Caco-2 (cell line): ENCODE measurements around the gene MARF1. TPM values are rescaled to one million over a fixed set of nuclear protein-coding genes. Genes with fewer than 3 reads are reported as not detected.

ENCODE experiments used
- BruUV-seq: library from RNA; stranded (reverse); fragments of 400-500 nt; replicated peaks from 2 replicates; lab custom pipeline; 2021; lab: Mats Ljungman, UMichigan
- CTCF ChIA-PET: fragments of 300-600 bp; sonication (Branson Sonifier 250); formaldehyde crosslinking; loops from one replicate; lab custom pipeline; 2022; ENCODE audit warnings: antibody characterized with exemption; lab: Charles Lee
- POLR2A ChIA-PET: fragments of 300-600 bp; sonication (Branson Sonifier 250); formaldehyde crosslinking; loops from one replicate; lab custom pipeline; 2022; ENCODE audit warnings: antibody characterized with exemption; lab: Charles Lee
- DNase-seq, 2 experiments: peaks; one replicate each; pipeline versions ENCODE4 v3.0.0 to v3.0.0-alpha.2; 2020 to 2022
- H3K27me3 ChIP-seq: replicated peaks from 2 replicates; pipeline ENCODE4 v1.6.0; 2011; ENCODE audit warnings: low read length; ENCODE audit not compliant: control insufficient read depth, insufficient read depth
- H3K36me3 ChIP-seq: 2 replicates; pipeline ENCODE4 v1.5.1; 2011; ENCODE audit warnings: low read length; ENCODE audit not compliant: control insufficient read depth, insufficient read depth
- H3K4me1 ChIP-seq: fragments of 250-450 bp; sonication (Bioruptor Pico); 2 replicates; pipeline ENCODE4 v1.5.1; 2020; ENCODE audit warnings: mild to moderate bottlenecking
- H3K4me3 ChIP-seq: 2 replicates; pipeline ENCODE4 v1.5.1; 2011; ENCODE audit warnings: low read depth, mild to moderate bottlenecking, control low read depth, low read length
- H3K9me3 ChIP-seq: fragments of 250-450 bp; sonication (Bioruptor Pico); 2 replicates; pipeline ENCODE4 v1.5.1; 2020; ENCODE audit warnings: mild to moderate bottlenecking, moderate library complexity
- H3K27ac Mint-ChIP-seq: one replicate; pipeline ENCODE4 v1.8.0; 2022; ENCODE audit warnings: mixed read lengths; ENCODE audit not compliant: unreplicated experiment
- H3K27me3 Mint-ChIP-seq: one replicate; pipeline ENCODE4 v1.8.0; 2022; ENCODE audit warnings: mixed read lengths; ENCODE audit not compliant: insufficient read depth, unreplicated experiment
- H3K36me3 Mint-ChIP-seq: one replicate; pipeline ENCODE4 v1.8.0; 2022; ENCODE audit warnings: mild to moderate bottlenecking, mixed read lengths; ENCODE audit not compliant: insufficient read depth, unreplicated experiment
- H3K4me1 Mint-ChIP-seq: one replicate; pipeline ENCODE4 v1.8.0; 2022; ENCODE audit warnings: low read depth, mixed read lengths; ENCODE audit not compliant: unreplicated experiment
- H3K4me3 Mint-ChIP-seq: one replicate; pipeline ENCODE4 v1.8.0; 2022; ENCODE audit warnings: mild to moderate bottlenecking, moderate library complexity, mixed read lengths; ENCODE audit not compliant: unreplicated experiment
- H3K9me3 Mint-ChIP-seq: one replicate; pipeline ENCODE4 v1.8.0; 2022; ENCODE audit warnings: mixed read lengths; ENCODE audit not compliant: unreplicated experiment
- CTCF ChIP-seq, 2 experiments: fragments of 200-600 bp in 1 of 2; IDR thresholded peaks; 1 replicate in 1 of 2; 2 replicates in 1 of 2; pipeline versions ENCODE4 v1.5.1 to v1.8.0; 2011 to 2022; ENCODE audit warnings: antibody characterized with exemption in 1 of 2, control low read depth in 1 of 2, inconsistent platforms in 1 of 2, low read depth in 1 of 2, low read length in 1 of 2, mild to moderate bottlenecking in 1 of 2, moderate library complexity in 1 of 2; ENCODE audit not compliant: insufficient read depth in 1 of 2, severe bottlenecking in 1 of 2, unreplicated experiment in 1 of 2
- intact Hi-C: fragments of 100-400 bp; cut with micrococcal nuclease; formaldehyde crosslinking; loops from one replicate; pipeline ENCODE4 v1.10.0; 2022; ENCODE audit not compliant: unreplicated experiment
- total RNA-seq: library from RNA; stranded (reverse); gene quantifications from 2 replicates; pipeline ENCODE4 v1.2.3, GENCODE V29; 2022

MARF1 gene
- total RNA-seq, 1 experiment from 2014 or later = 22.3 TPM

- TF ChIP-seq CTCF (IDR thresholded peaks at IDR 0.05; ENCODE audit: insufficient read depth in 1 of 2, low read depth in 1 of 2, low read length in 1 of 2, severe bottlenecking in 1 of 2, unreplicated experiment in 1 of 2) = no peak
- H3K27ac Mint-ChIP-seq = no peak overlapping the region
- Histone ChIP-seq H3K4me1 (no peaks in the 10 kb centered on the region), H3K36me3 (peaks cover 2% of the 10 kb centered on the region; the same call in 1 of the 2 replicates), H3K27me3 (no peaks in the 10 kb centered on the region), H3K9me3 (no peaks in the 10 kb centered on the region), H3K4me3 (no peak overlapping the region)
- H3K27me3 Mint-ChIP-seq = no peaks in the 10 kb centered on the region
- CTCF ChIA-PET = no interaction called here
- H3K4me1 Mint-ChIP-seq = no peaks in the 10 kb centered on the region
- no TSS peak for BruUV-seq
- H3K4me3 Mint-ChIP-seq = no peak overlapping the region
- peaks cover 7% of the 10 kb centered on the region for H3K36me3 Mint-ChIP-seq
- DNase-seq = no peak
- H3K9me3 Mint-ChIP-seq = no peaks in the 10 kb centered on the region
- intact Hi-C loops = no loop called here
- POLR2A ChIA-PET = no interaction called here
Observed at GRCh38 chr16:15654591-15654990, 11.6 kb upstream of the MARF1 start.

GRCh38 chr16:15653227-15653626 lies 10.3 kb upstream of the MARF1 start:
- Histone ChIP-seq H3K36me3 (peaks cover 2% of the 10 kb centered on the region; the same call in 1 of the 2 replicates), H3K9me3 (no peaks in the 10 kb centered on the region), H3K27me3 (no peaks in the 10 kb centered on the region), H3K4me3 (no peak overlapping the region), H3K4me1 (peaks cover 4% of the 10 kb centered on the region)
- Mint-ChIP-seq H3K9me3 (no peaks in the 10 kb centered on the region), H3K27me3 (no peaks in the 10 kb centered on the region), H3K4me3 (no peak overlapping the region), H3K4me1 (no peaks in the 10 kb centered on the region), H3K27ac (no peak overlapping the region), H3K36me3 (peaks cover 7% of the 10 kb centered on the region)
- DNase-seq = no peak
- ChIA-PET POLR2A (interaction anchor here (0.6 kb wide), 1 partner anchor 10 kb away, joined by 4 read pairs; the partner anchor contains the start of gene MARF1), CTCF (no interaction called here)
- TF ChIP-seq CTCF (IDR thresholded peaks at IDR 0.05; ENCODE audit: insufficient read depth in 1 of 2, low read depth in 1 of 2, low read length in 1 of 2, severe bottlenecking in 1 of 2, unreplicated experiment in 1 of 2) = no peak
- intact Hi-C loops = no loop called here
- BruUV-seq = no TSS peak

GRCh38 chr16:15652293-15653001 lies 9.5 kb upstream of the MARF1 start:
- Mint-ChIP-seq H3K9me3 (no peaks in the 10 kb centered on the region), H3K27ac (no peak overlapping the region), H3K4me3 (no peak overlapping the region), H3K36me3 (peaks cover 7% of the 10 kb centered on the region), H3K27me3 (no peaks in the 10 kb centered on the region), H3K4me1 (no peaks in the 10 kb centered on the region)
- H3K4me3 ChIP-seq = no peak overlapping the region
- BruUV-seq = no TSS peak
- no peak for DNase-seq
- H3K27me3 ChIP-seq = no peaks in the 10 kb centered on the region
- H3K36me3 ChIP-seq = peaks cover 2% of the 10 kb centered on the region; the same call in 1 of the 2 replicates
- CTCF ChIA-PET = no interaction called here
- peaks cover 4% of the 10 kb centered on the region for H3K4me1 ChIP-seq
- intact Hi-C loops = no loop called here
- no peaks in the 10 kb centered on the region for H3K9me3 ChIP-seq
- POLR2A ChIA-PET = interaction anchor here (0.6 kb wide), 1 partner anchor 10 kb away, joined by 4 read pairs; the partner anchor contains the start of gene MARF1
- TF ChIP-seq CTCF (IDR thresholded peaks at IDR 0.05; ENCODE audit: insufficient read depth in 1 of 2, low read depth in 1 of 2, low read length in 1 of 2, severe bottlenecking in 1 of 2, unreplicated experiment in 1 of 2) = no peak
